NCI-H2196 (cell line): ENCODE measurements around the gene C13orf42.

Experiments used
- DNase-seq: peaks from one replicate; lab custom pipeline; 2025; ENCODE audit not compliant: unreplicated experiment; lab: John Stamatoyannopoulos, UW

Gene C13orf42

DNA sequence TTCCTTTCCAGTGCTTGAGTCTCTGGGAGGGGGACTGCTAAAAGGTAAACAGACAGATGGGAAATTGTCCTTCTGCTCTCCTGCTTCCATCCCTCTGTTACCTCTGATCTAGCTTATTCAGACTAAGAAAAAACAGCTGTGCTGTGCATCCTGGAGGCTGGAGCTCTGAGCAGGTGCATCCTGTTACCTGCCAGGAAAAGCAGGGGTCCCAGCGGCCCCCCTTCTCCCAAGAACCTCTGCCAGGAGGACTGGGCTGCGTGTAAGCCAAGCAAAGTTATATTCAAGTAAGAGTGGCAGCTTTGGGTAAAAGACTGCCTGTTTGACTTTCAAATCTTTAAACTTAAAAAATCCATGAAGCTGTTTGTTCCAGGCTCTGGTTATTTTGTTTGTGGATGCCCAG, 75.1 kb downstream of the C13orf42 start:
- DNase-seq, result no peak

DNA sequence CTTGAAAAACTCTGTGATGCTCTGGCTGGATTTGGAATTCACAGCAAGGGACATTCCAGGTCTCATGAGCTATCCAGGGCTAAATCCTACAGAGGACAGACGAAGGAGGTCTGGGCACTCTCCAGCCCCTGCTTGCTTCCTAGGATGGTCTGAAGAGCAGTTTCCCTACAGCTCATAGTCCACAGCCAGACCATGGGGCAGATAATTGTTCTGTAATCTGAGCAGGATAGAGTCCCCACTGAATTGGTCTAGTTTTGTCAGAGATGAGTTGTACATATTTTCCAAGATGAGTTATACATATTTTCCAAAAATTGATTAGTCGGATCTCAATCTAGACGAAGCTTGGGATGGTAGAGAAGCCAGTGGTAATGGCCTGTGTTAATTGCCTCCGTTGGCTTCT, 75.6 kb downstream of the C13orf42 start:
- DNase-seq, result no peak

- no peak for DNase-seq
Measured at GRCh38 chr13:51034906-51035305, 76.2 kb downstream of the C13orf42 start.

GRCh38 chr13:51033421-51034185, 77.5 kb downstream of the C13orf42 start:
- no peak for DNase-seq

- no peak for DNase-seq
Measured at GRCh38 chr13:51032831-51033230, 78.2 kb downstream of the C13orf42 start.
